PFSK-1 (cell line): ENCODE measurements around the gene GRIPAP1.

ENCODE experiments used
- FOXP2 ChIP-seq: optimal IDR thresholded peaks from 2 replicates; pipeline ENCODE3; 2011; ENCODE audit warnings: borderline replicate concordance, control low read depth, inconsistent platforms; ENCODE audit not compliant: insufficient read depth; ENCODE audit errors: extremely low read length, extremely low read depth
- POLR2AphosphoS5 ChIP-seq: IDR thresholded peaks from 2 replicates; pipeline ENCODE4 v1.6.1; 2012; ENCODE audit warnings: low read depth, mild to moderate bottlenecking, control low read depth, low read length, moderate library complexity
- REST ChIP-seq, 2 experiments: IDR thresholded peaks; 2 replicates each; pipeline versions ENCODE4 v1.6.1 to v1.8.0; 2011 to 2012; ENCODE audit warnings: low read depth in 2 of 2, low read length in 2 of 2, control low read depth in 1 of 2, inconsistent platforms in 1 of 2, mild to moderate bottlenecking in 1 of 2, moderate library complexity in 1 of 2; ENCODE audit not compliant: insufficient read depth in 1 of 2
- SIN3A ChIP-seq: IDR thresholded peaks from 2 replicates; pipeline ENCODE4 v1.6.1; 2012; ENCODE audit warnings: mild to moderate bottlenecking, low read length, moderate library complexity, borderline replicate concordance; ENCODE audit not compliant: insufficient read depth
- TAF1 ChIP-seq: IDR thresholded peaks from 2 replicates; pipeline ENCODE4 v1.6.1; 2012; ENCODE audit warnings: low read length, control low read depth, borderline replicate concordance; ENCODE audit not compliant: insufficient read depth

Gene GRIPAP1

GRCh38 chrX:48927736-48928382 is 74.2 kb downstream of the GRIPAP1 start:
- no peak for TF ChIP-seq SIN3A
- TF ChIP-seq POLR2AphosphoS5: no peak
- no peak for TF ChIP-seq FOXP2
- no peak for TF ChIP-seq TAF1
- TF ChIP-seq REST (IDR thresholded peaks at IDR 0.05; ENCODE audit: insufficient read depth in 1 of 2, low read depth in 2 of 2, low read length in 2 of 2): no peak

GRCh38 chrX:48927123-48927522 is 74.9 kb downstream of the GRIPAP1 start:
- TF ChIP-seq SIN3A: no peak
- TF ChIP-seq TAF1: no peak
- no peak for TF ChIP-seq POLR2AphosphoS5
- TF ChIP-seq REST (IDR thresholded peaks at IDR 0.05; ENCODE audit: insufficient read depth in 1 of 2, low read depth in 2 of 2, low read length in 2 of 2): no peak
- TF ChIP-seq FOXP2: no peak

- TF ChIP-seq TAF1 (no peak), FOXP2 (no peak), SIN3A (no peak), POLR2AphosphoS5 (no peak), REST (IDR thresholded peaks at IDR 0.05; ENCODE audit: insufficient read depth in 1 of 2, low read depth in 2 of 2, low read length in 2 of 2) (no peak)
These were observed 77.8 kb downstream of the GRIPAP1 start for GRCh38 chrX:48924270-48924669.

- TF ChIP-seq POLR2AphosphoS5: no peak
These were observed 78.3 kb downstream of the GRIPAP1 start for GRCh38 chrX:48923771-48924170.
